RWPE1 (cell line): ENCODE data around the gene CACNA1A.

ENCODE experiments used
- CTCF ChIA-PET: fragments of 350-600 bp; sonication (Branson Sonifier 250); formaldehyde crosslinking; extraction: SDS; loops from one replicate; lab custom pipeline; 2021; lab: Yijun Ruan, JAX
- POLR2A ChIA-PET: fragments of 400-600 bp; formaldehyde crosslinking; extraction: SDS; loops from one replicate; lab custom pipeline; 2020; ENCODE audit warnings: antibody characterized with exemption; ENCODE audit not compliant: low non-redundant PET; lab: Yijun Ruan, JAX
- DNase-seq: peaks from one replicate; pipeline ENCODE4 v3.0.0; 2012; ENCODE audit warnings: low spot score
- H3K27ac ChIP-seq: fragments of 450-650 bp; 2 replicates; pipeline ENCODE4 v1.5.1; 2017
- CTCF ChIP-seq: fragments of 450-650 bp; conservative IDR thresholded peaks from 2 replicates; pipeline ENCODE4 v1.5.1; 2017; ENCODE audit warnings: low read depth, mild to moderate bottlenecking

Gene CACNA1A

DNA sequence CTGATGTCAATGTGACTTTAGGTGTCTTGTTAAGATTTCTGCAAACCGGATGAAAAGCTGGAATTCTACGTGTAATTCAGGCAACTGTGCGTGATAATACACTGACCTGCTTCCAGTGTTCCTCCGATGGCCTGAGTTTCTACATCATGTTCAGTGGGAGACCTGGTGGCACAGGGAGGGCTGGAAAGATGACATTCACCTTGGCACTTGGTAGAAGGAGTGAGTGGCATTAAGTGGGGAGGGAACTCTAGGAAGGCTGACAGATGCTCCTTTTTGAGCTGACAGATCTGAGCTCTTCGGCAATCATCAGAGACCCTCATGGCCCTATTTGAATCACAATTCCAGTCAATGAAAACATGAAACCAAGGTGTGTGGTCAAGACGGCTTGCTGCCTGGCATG is 4.0 kb downstream of the CACNA1A start:
- no peak overlapping the region for H3K27ac ChIP-seq
- CTCF ChIA-PET: interaction anchor here (0.6 kb wide), 1 partner anchor 66 kb away, joined by 4 read pairs; no protein-coding TSS in a partner anchor
- no peak for TF ChIP-seq CTCF
- no peak for DNase-seq
- POLR2A ChIA-PET: no interaction called here

DNA sequence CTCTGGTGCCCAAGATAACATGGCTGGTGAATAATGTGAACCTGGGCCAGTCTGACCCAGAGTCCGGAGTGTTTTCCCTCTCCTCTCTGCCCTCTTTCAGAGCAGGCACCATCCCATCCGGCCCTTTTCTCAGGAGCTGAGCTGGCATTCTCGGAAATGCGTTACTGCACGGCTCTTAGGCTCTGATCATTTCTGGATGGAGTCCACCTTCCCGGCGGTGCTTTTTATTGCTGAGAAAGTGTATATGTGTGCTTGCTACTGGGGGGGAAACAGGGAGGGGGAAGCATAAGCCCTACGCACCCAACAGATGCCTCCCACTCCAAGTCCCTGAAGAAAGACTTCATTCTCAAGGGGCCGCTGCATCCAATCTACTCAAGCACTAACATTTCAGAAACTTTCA is 6.6 kb downstream of the CACNA1A start:
- no peak for TF ChIP-seq CTCF
- H3K27ac ChIP-seq: no peak overlapping the region
- no peak for DNase-seq
- ChIA-PET POLR2A (no interaction called here), CTCF (interaction anchor here (0.7 kb wide), 1 partner anchor 31 kb away, joined by 5 read pairs; no protein-coding TSS in a partner anchor)

- ChIA-PET CTCF (interaction anchor here (0.7 kb wide), 1 partner anchor 437 kb away, joined by 3 read pairs; no protein-coding TSS in a partner anchor), POLR2A (no interaction called here)
- DNase-seq: no peak
- no peak for TF ChIP-seq CTCF
- H3K27ac ChIP-seq: no peak overlapping the region
Measured at GRCh38 chr19:13493516-13494310, 12.6 kb downstream of the CACNA1A start.

DNA sequence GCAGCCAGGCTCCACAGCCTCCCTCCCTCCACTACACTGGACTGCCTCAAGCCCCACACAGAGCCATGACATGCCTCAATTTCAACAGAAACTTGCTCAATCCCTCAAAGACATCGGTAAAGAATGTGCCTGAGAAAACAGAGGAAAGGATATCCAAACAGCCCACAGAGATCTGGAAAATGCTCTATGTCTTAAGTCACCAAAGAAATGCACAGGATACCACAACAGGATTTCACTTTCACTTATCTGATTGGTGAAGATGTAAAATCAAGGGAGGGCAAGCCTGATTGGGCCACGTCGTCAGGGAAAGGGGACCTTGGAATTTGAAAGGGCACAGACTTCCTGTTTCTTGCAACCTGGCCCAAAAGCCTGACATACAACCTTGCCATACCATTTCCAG is 14.2 kb downstream of the CACNA1A start:
- no peak for TF ChIP-seq CTCF
- DNase-seq: no peak

GRCh38 chr19:13487985-13488384 is 18.3 kb downstream of the CACNA1A start:
- ChIA-PET CTCF (no interaction called here), POLR2A (no interaction called here)
- TF ChIP-seq CTCF: no peak
- DNase-seq: no peak
- no peak overlapping the region for H3K27ac ChIP-seq

More for the DNA sequence above, 14.2 kb downstream of the CACNA1A start:
- ChIA-PET POLR2A (no interaction called here), CTCF (no interaction called here)
- no peak overlapping the region for H3K27ac ChIP-seq

- no peak for TF ChIP-seq CTCF
- ChIA-PET CTCF (no interaction called here), POLR2A (no interaction called here)
- H3K27ac ChIP-seq: no peak overlapping the region
- DNase-seq: no peak
Measured at GRCh38 chr19:13484166-13484565, 22.1 kb downstream of the CACNA1A start.
